Right lobe of liver (tissue), 6 donors: ENCODE results near the gene PRSS48. TPM values are rescaled to one million over a fixed set of nuclear protein-coding genes. Genes with fewer than 3 reads are reported as not detected.
"Not testable (repeated sequence)": the region's sequence is repeated elsewhere in the genome, so short reads cannot be mapped to it uniquely, and the experiment has no call there.

ENCODE experiments used
- ATAC-seq, 4 donors: fragments of 200-7000 bp; cut with Tn5 transposase; one replicate each; pipeline ENCODE4 v1.9.1; 2020; ENCODE audit warnings: mild to moderate bottlenecking in 4 of 4, moderate library complexity in 4 of 4
- DNase-seq, 3 donors: peaks; one replicate each; pipeline ENCODE4 v3.0.0-alpha.2; 2020
- H3K27ac ChIP-seq, 3 donors: fragments of 200-600 bp; one replicate each; pipeline ENCODE4 v1.8.0; 2022
- H3K27me3 ChIP-seq, 2 donors: fragments of 200-600 bp; one replicate each; pipeline ENCODE4 v1.8.0; 2022
- H3K36me3 ChIP-seq, 4 donors: fragments of 200-600 bp; sonication (generic) in 1 of 4; one replicate each; pipeline versions ENCODE4 v1.5.1 to v1.8.0; 2017 to 2022; ENCODE audit warnings: control low read depth in 1 of 4
- H3K4me1 ChIP-seq, 4 donors: fragments of 200-600 bp; sonication (generic) in 1 of 4; one replicate each; pipeline versions ENCODE4 v1.5.1 to v1.8.0; 2017 to 2022; ENCODE audit warnings: control low read depth in 1 of 4
- H3K4me3 ChIP-seq, 3 donors: fragments of 200-600 bp; one replicate each; pipeline ENCODE4 v1.8.0; 2022
- H3K9me3 ChIP-seq, 4 donors: fragments of 200-600 bp; sonication (generic) in 1 of 4; one replicate each; pipeline versions ENCODE4 v1.5.1 to v1.8.0; 2017 to 2022; ENCODE audit warnings: control low read depth in 1 of 4
- POLR2A ChIP-seq: fragments of 450-650 bp; IDR thresholded peaks from one replicate; pipeline ENCODE4 v1.6.1; 2017; ENCODE audit warnings: antibody characterized with exemption, mild to moderate bottlenecking
- WGBS: methylation state at CpG from one replicate; pipeline ENCODE4 v1.1.6; 2018; ENCODE audit warnings: low coverage, low lambda C conversion rate; ENCODE audit not compliant: insufficient coverage; ENCODE audit errors: missing lambda C conversion rate; 5-methylcytosine and 5-hydroxymethylcytosine counted together
- intact Hi-C, 2 donors: fragments of 100-400 bp; cut with DNase I; formaldehyde crosslinking; loops; one replicate each; pipeline versions ENCODE4 v1.11.2 to v1.14.1; 2022
- total RNA-seq, 6 experiments: library from RNA; depleted of rRNA in 2 of 6; stranded (reverse); fragments of >200 nt in 2 of 6; fragmentation: NEBNext Ultra II Directional in 3 of 6; extraction: Animal tissue kit (Norgen Biotek cat#: 25700) in 3 of 6; gene quantifications; one replicate each; pipeline versions ENCODE4 v1.1.0 to v1.2.4, GENCODE V29; 2016 to 2023
- TF ChIP-seq, protein P1 (sequence below), 4 donors: fragments of 200-600 bp in 3 of 4; fragments of 450-650 bp in 1 of 4; IDR thresholded peaks; one replicate each; pipeline versions ENCODE4 v1.5.1 to v1.8.0; 2016 to 2022; ENCODE audit warnings: antibody characterized with exemption in 4 of 4, mild to moderate bottlenecking in 2 of 4
- donor health status: DM: no; HTN: yes; CAD: no.
- donor health status: DM: no; HTN: no; CAD: no.
- donor health status: DM: no; HTN: no; CAD: no.
- donor health status: DM: no; HTN: yes; CAD: no.
- donor health status: DM: no; HTN: yes; CAD: no.

The PRSS48 gene
- total RNA-seq, 6 experiments from 2014 or later = not detected

- 98% methylated on average over 6 of the region's 7 CpGs for WGBS
- Histone ChIP-seq H3K36me3 (peaks cover 0 to 2% (median 0%) of the 10 kb centered on the region in 4 donors), H3K4me3 (no peak overlapping the region), H3K4me1 (peaks cover 0 to 4% (median 0%) of the 10 kb centered on the region in 4 donors), H3K27ac (no peak overlapping the region), H3K9me3 (no peaks in the 10 kb centered on the region), H3K27me3 (no peaks in the 10 kb centered on the region)
- intact Hi-C loops = no loop called here
- ATAC-seq (no peak), DNase-seq (no peak)
- no peak for TF ChIP-seq POLR2A
Measured at GRCh38 chr4:151231915-151232595, 44.9 kb upstream of the PRSS48 start.

GRCh38 chr4:151233600-151233999, 43.4 kb upstream of the PRSS48 start:
- DNase-seq (no peak), ATAC-seq (no peak)
- TF ChIP-seq POLR2A = no peak
- TF ChIP-seq, protein P1, sequence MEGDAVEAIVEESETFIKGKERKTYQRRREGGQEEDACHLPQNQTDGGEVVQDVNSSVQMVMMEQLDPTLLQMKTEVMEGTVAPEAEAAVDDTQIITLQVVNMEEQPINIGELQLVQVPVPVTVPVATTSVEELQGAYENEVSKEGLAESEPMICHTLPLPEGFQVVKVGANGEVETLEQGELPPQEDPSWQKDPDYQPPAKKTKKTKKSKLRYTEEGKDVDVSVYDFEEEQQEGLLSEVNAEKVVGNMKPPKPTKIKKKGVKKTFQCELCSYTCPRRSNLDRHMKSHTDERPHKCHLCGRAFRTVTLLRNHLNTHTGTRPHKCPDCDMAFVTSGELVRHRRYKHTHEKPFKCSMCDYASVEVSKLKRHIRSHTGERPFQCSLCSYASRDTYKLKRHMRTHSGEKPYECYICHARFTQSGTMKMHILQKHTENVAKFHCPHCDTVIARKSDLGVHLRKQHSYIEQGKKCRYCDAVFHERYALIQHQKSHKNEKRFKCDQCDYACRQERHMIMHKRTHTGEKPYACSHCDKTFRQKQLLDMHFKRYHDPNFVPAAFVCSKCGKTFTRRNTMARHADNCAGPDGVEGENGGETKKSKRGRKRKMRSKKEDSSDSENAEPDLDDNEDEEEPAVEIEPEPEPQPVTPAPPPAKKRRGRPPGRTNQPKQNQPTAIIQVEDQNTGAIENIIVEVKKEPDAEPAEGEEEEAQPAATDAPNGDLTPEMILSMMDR (IDR thresholded peaks at IDR 0.05) = no peak
- Histone ChIP-seq H3K4me3 (no peak overlapping the region), H3K27ac (no peak overlapping the region), H3K9me3 (no peaks in the 10 kb centered on the region), H3K4me1 (no peaks in the 10 kb centered on the region), H3K27me3 (no peaks in the 10 kb centered on the region), H3K36me3 (peaks cover 0 to 2% (median 0%) of the 10 kb centered on the region in 4 donors)
- intact Hi-C loops = no loop called here
- WGBS = 86% methylated on average over 2 of the region's 5 CpGs

DNA sequence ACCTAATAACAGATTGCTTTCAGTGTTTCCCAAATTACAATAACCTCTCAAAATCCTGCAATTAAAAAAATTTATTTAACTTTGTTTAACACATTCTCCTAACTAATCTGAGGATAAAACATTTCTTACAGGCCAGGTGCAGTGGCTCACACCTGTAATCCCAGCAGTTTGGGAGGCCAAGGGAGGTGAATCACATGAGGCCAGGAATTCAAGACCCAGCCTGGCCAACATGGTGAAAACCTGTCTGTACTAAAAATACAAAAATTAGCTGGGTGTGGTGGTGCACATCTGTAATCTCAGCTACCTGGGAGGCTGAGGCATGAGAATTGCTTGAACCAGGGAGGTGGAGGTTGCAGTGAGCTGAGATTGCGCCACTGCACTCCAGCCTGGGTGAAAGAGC, 41.6 kb upstream of the PRSS48 start:
- H3K27me3 ChIP-seq, intact Hi-C loops, H3K4me3 ChIP-seq, H3K36me3 ChIP-seq, H3K9me3 ChIP-seq, H3K4me1 ChIP-seq, H3K27ac ChIP-seq, DNase-seq, ATAC-seq: not testable (repeated sequence)
- no CpG with 5 or more reads among the region's 1 CpG for WGBS

GRCh38 chr4:151236036-151236435, 40.9 kb upstream of the PRSS48 start:
- Histone ChIP-seq H3K27ac (no peak overlapping the region), H3K4me3 (no peak overlapping the region), H3K27me3 (no peaks in the 10 kb centered on the region), H3K9me3 (no peaks in the 10 kb centered on the region), H3K4me1 (no peaks in the 10 kb centered on the region), H3K36me3 (no peaks in the 10 kb centered on the region)
- intact Hi-C loops = no loop called here
- ATAC-seq (peak in 1 of 4 donors; percentile 27), DNase-seq (no peak)
- no CpG with 5 or more reads among the region's 27 CpGs for WGBS
- TF ChIP-seq POLR2A = no peak
- TF ChIP-seq, protein P1 (IDR thresholded peaks at IDR 0.05) = no peak

- H3K4me1 ChIP-seq = no peaks in the 10 kb centered on the region
- no peak overlapping the region for H3K27ac ChIP-seq
- ATAC-seq = peak; percentile 52 to 73 (median 60)
Measured at GRCh38 chr4:151238477-151238876, 38.5 kb upstream of the PRSS48 start.

More at GRCh38 chr4:151238477-151238876, 38.5 kb upstream of the PRSS48 start:
- H3K36me3 ChIP-seq = no peaks in the 10 kb centered on the region
- no peaks in the 10 kb centered on the region for H3K9me3 ChIP-seq
- intact Hi-C loops = no loop called here
- H3K4me3 ChIP-seq = no peak overlapping the region
- WGBS = 32% methylated on average over 3 of the region's 3 CpGs
- no peak for TF ChIP-seq POLR2A
- TF ChIP-seq, protein P1 (IDR thresholded peaks at IDR 0.05) = peak in 2 of 4 donors; percentile 25 to 32
- DNase-seq = no peak
- H3K27me3 ChIP-seq = no peaks in the 10 kb centered on the region
